Hepatocyte (in vitro differentiated cells): Measurements from ENCODE around the gene ANAPC5. TPM values are rescaled to one million over a fixed set of nuclear protein-coding genes. Genes with fewer than 3 reads are reported as not detected.

Experiments used
- DNase-seq: peaks from one replicate; pipeline ENCODE4 v3.0.0-alpha.2; 2016; ENCODE audit warnings: low spot score
- H2AFZ ChIP-seq: fragments of 200-600 bp; sonication (generic); 2 replicates; pipeline ENCODE4 v1.6.0; 2016; ENCODE audit warnings: antibody characterized with exemption, mild to moderate bottlenecking
- H3K27ac ChIP-seq: fragments of 200-600 bp; sonication (generic); 2 replicates; pipeline ENCODE4 v1.5.1; 2016; ENCODE audit warnings: mild to moderate bottlenecking
- H3K27me3 ChIP-seq: fragments of 200-600 bp; sonication (generic); 2 replicates; pipeline ENCODE4 v1.6.1; 2016
- H3K36me3 ChIP-seq: fragments of 200-600 bp; sonication (generic); replicated peaks from 2 replicates; pipeline ENCODE4 v1.5.1; 2016; ENCODE audit warnings: low read depth; ENCODE audit not compliant: insufficient read depth
- H3K4me1 ChIP-seq: fragments of 200-600 bp; sonication (generic); 2 replicates; pipeline ENCODE4 v1.5.1; 2016; ENCODE audit warnings: mild to moderate bottlenecking, moderate library complexity; ENCODE audit not compliant: insufficient read depth
- H3K4me2 ChIP-seq: fragments of 200-600 bp; sonication (generic); 2 replicates; pipeline ENCODE4 v1.6.0; 2016
- H3K4me3 ChIP-seq: fragments of 200-600 bp; sonication (generic); 2 replicates; pipeline ENCODE4 v1.5.1; 2016; ENCODE audit warnings: mild to moderate bottlenecking
- H3K79me2 ChIP-seq: fragments of 200-600 bp; sonication (generic); 2 replicates; pipeline ENCODE4 v1.6.0; 2017; ENCODE audit warnings: mild to moderate bottlenecking
- H3K9me2 ChIP-seq: fragments of 200-600 bp; sonication (generic); replicated peaks from 2 replicates; pipeline ENCODE4 v1.6.0; 2017; ENCODE audit warnings: mild to moderate bottlenecking; ENCODE audit not compliant: insufficient read depth
- H3K9me3 ChIP-seq: fragments of 200-600 bp; sonication (generic); 2 replicates; pipeline ENCODE4 v1.5.1; 2016; ENCODE audit warnings: low read depth, mild to moderate bottlenecking
- H4K20me1 ChIP-seq: fragments of 200-600 bp; sonication (generic); 2 replicates; pipeline ENCODE4 v1.6.0; 2016; ENCODE audit warnings: mild to moderate bottlenecking; ENCODE audit not compliant: insufficient read depth, poor library complexity, severe bottlenecking
- EZH2 ChIP-seq: fragments of 200-600 bp; sonication (generic); IDR thresholded peaks from 2 replicates; pipeline ENCODE4 v1.6.1; 2016; ENCODE audit warnings: antibody characterized with exemption, mild to moderate bottlenecking, borderline replicate concordance
- EZH2phosphoT487 ChIP-seq: fragments of 200-600 bp; sonication (generic); IDR thresholded peaks from one replicate; pipeline ENCODE4 v1.6.1; 2018; ENCODE audit warnings: antibody characterized with exemption, mild to moderate bottlenecking, low read depth, moderate library complexity; ENCODE audit not compliant: unreplicated experiment, severe bottlenecking
- WGBS: methylation state at CpG from one replicate; pipeline ENCODE4 v1.1.6; 2016; ENCODE audit warnings: low lambda C conversion rate; ENCODE audit errors: missing lambda C conversion rate; 5-methylcytosine and 5-hydroxymethylcytosine counted together
- polyA plus RNA-seq: library from polyadenylated mRNA; unstranded; fragments of >200 nt; fragmentation: Nextera tagmentation; extraction: Ambion mirVana; gene quantifications from 2 replicates; pipeline ENCODE4 v1.2.1, GENCODE V29; 2016
- total RNA-seq: library from RNA; depleted of rRNA; stranded (reverse); fragments of >200 nt; gene quantifications from 2 replicates; pipeline ENCODE4 v1.2.3, GENCODE V29; 2014
- TF ChIP-seq, protein P1 (sequence below): fragments of 200-600 bp; sonication (generic); IDR thresholded peaks from 2 replicates; pipeline ENCODE4 v1.5.1; 2016; ENCODE audit warnings: antibody characterized with exemption, mild to moderate bottlenecking; ENCODE audit not compliant: poor library complexity

The ANAPC5 gene
- total and polyA plus RNA-seq, 2 experiments from 2014 or later, result 102 to 108 TPM

DNA sequence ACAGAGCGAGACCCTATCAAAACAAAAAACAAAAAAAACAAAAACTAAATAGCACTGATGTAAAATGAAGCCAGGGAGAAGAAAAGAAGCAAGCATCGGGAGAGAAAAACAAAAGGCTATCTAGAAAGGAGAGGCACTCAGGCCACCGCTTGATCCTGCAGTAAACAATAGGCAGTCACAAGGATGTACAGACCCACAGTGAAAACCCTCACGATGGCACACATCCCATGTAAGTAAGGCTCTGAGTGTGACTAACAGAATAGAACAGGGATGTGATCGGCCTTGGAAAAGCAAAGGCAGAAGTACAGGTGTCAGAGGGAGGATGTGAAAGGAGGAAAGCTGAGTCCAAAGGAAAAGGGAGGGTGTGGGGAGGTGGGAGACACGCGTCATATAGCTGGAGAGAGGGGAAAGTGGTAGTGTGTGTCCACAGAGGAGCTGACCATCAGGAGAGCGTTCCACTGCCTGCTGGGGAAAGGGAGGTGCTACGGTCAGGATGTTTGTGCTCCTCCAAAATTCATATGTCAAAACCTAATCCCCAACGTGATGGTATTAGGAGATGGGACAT, 87.2 kb downstream of the ANAPC5 start:
- Histone ChIP-seq H3K27me3 (no peaks in the 10 kb centered on the region), H3K79me2 (no peaks in the 10 kb centered on the region), H4K20me1 (no peaks in the 10 kb centered on the region), H3K4me1 (no peaks in the 10 kb centered on the region), H2AFZ (no peak overlapping the region), H3K9me3 (no peaks in the 10 kb centered on the region), H3K27ac (no peak overlapping the region), H3K9me2 (no peaks in the 10 kb centered on the region), H3K4me3 (no peak overlapping the region), H3K4me2 (no peak overlapping the region), H3K36me3 (no peaks in the 10 kb centered on the region)
- DNase-seq, result no peak
- 92% methylated on average over 10 of the region's 10 CpGs for WGBS
- TF ChIP-seq EZH2phosphoT487 (no peak), EZH2 (no peak)
- TF ChIP-seq, protein P1, sequence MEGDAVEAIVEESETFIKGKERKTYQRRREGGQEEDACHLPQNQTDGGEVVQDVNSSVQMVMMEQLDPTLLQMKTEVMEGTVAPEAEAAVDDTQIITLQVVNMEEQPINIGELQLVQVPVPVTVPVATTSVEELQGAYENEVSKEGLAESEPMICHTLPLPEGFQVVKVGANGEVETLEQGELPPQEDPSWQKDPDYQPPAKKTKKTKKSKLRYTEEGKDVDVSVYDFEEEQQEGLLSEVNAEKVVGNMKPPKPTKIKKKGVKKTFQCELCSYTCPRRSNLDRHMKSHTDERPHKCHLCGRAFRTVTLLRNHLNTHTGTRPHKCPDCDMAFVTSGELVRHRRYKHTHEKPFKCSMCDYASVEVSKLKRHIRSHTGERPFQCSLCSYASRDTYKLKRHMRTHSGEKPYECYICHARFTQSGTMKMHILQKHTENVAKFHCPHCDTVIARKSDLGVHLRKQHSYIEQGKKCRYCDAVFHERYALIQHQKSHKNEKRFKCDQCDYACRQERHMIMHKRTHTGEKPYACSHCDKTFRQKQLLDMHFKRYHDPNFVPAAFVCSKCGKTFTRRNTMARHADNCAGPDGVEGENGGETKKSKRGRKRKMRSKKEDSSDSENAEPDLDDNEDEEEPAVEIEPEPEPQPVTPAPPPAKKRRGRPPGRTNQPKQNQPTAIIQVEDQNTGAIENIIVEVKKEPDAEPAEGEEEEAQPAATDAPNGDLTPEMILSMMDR, result no peak

GRCh38 chr12:121264135-121264534, 88.1 kb downstream of the ANAPC5 start:
- no peak for DNase-seq
- Histone ChIP-seq H2AFZ (no peak overlapping the region), H3K79me2 (no peaks in the 10 kb centered on the region), H3K27me3 (no peaks in the 10 kb centered on the region), H3K4me2 (no peak overlapping the region), H3K4me3 (no peak overlapping the region), H3K9me2 (no peaks in the 10 kb centered on the region), H3K27ac (no peak overlapping the region), H3K9me3 (no peaks in the 10 kb centered on the region), H3K36me3 (no peaks in the 10 kb centered on the region), H3K4me1 (no peaks in the 10 kb centered on the region), H4K20me1 (no peaks in the 10 kb centered on the region)
- WGBS, result 91% methylated on average over 8 of the region's 8 CpGs
- TF ChIP-seq EZH2 (no peak), EZH2phosphoT487 (no peak)
- TF ChIP-seq, protein P1, result no peak

- Histone ChIP-seq H2AFZ (no peak overlapping the region), H3K36me3 (no peaks in the 10 kb centered on the region), H3K27ac (no peak overlapping the region), H3K9me2 (no peaks in the 10 kb centered on the region), H4K20me1 (no peaks in the 10 kb centered on the region), H3K4me3 (no peak overlapping the region), H3K79me2 (no peaks in the 10 kb centered on the region), H3K9me3 (no peaks in the 10 kb centered on the region), H3K4me1 (no peaks in the 10 kb centered on the region), H3K27me3 (no peaks in the 10 kb centered on the region), H3K4me2 (no peak overlapping the region)
- no peak for DNase-seq
- no peak for TF ChIP-seq EZH2
- TF ChIP-seq, protein P1, result no peak
- TF ChIP-seq EZH2phosphoT487, result no peak
- 92% methylated on average over 10 of the region's 10 CpGs for WGBS
These were observed 88.8 kb downstream of the ANAPC5 start for GRCh38 chr12:121263206-121263935.
